ENCODE data around the gene NUDT13. TPM values are rescaled to one million over a fixed set of nuclear protein-coding genes. Genes with fewer than 3 reads are reported as not detected.

Gene NUDT13
- total RNA-seq, 1 experiment from 2014 or later = 1.5 TPM

- H3K9me3 ChIP-seq (ENCODE audit: control insufficient read depth, low read depth, low read length) = no peaks in the 10 kb centered on the region
- H2BK20ac ChIP-seq (ENCODE audit: low read depth, low read length, poor library complexity, severe bottlenecking) = no peak overlapping the region
- Mint-ChIP-seq H3K27me3 (ENCODE audit: low read depth) (no peaks in the 10 kb centered on the region), H3K36me3 (ENCODE audit: insufficient read depth in 1 of 3, low read depth in 3 of 3) (peaks cover 16 to 60% (median 46%) of the 10 kb centered on the region in 3 experiments; a peak in 6 of 7 replicates), H3K9me3 (no peaks in the 10 kb centered on the region), H3K4me1 (no peaks in the 10 kb centered on the region), H3K27ac (no peak overlapping the region), H3K4me3 (no peak overlapping the region)
- no peak overlapping the region for H3K23ac ChIP-seq (ENCODE audit: insufficient read length, low read depth, low read length)
- H2BK120ac ChIP-seq (ENCODE audit: low read depth, low read length, poor library complexity, severe bottlenecking) = no peak overlapping the region
- no peak overlapping the region for H2AFZ ChIP-seq (ENCODE audit: low read length)
- no peak overlapping the region for H3K4me2 ChIP-seq (ENCODE audit: insufficient read depth, insufficient read length, low read length)
- H3K79me2 ChIP-seq (ENCODE audit: insufficient read depth, low read length) = no peaks in the 10 kb centered on the region
- H3K14ac ChIP-seq (ENCODE audit: insufficient read depth, low read length) = no peak overlapping the region
- no peaks in the 10 kb centered on the region for H3K4me1 ChIP-seq (ENCODE audit: insufficient read depth, low read length)
- H2BK5ac ChIP-seq (ENCODE audit: insufficient read length, low read length) = no peak overlapping the region
- TF ChIP-seq, protein P1, sequence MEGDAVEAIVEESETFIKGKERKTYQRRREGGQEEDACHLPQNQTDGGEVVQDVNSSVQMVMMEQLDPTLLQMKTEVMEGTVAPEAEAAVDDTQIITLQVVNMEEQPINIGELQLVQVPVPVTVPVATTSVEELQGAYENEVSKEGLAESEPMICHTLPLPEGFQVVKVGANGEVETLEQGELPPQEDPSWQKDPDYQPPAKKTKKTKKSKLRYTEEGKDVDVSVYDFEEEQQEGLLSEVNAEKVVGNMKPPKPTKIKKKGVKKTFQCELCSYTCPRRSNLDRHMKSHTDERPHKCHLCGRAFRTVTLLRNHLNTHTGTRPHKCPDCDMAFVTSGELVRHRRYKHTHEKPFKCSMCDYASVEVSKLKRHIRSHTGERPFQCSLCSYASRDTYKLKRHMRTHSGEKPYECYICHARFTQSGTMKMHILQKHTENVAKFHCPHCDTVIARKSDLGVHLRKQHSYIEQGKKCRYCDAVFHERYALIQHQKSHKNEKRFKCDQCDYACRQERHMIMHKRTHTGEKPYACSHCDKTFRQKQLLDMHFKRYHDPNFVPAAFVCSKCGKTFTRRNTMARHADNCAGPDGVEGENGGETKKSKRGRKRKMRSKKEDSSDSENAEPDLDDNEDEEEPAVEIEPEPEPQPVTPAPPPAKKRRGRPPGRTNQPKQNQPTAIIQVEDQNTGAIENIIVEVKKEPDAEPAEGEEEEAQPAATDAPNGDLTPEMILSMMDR (conservative IDR thresholded peaks at IDR 0.05) = no peak
- H3K23me2 ChIP-seq (ENCODE audit: insufficient read length, low read depth, low read length, poor library complexity, severe bottlenecking) = no peaks in the 10 kb centered on the region
- no peak overlapping the region for H3K9ac ChIP-seq (ENCODE audit: extremely low read depth, insufficient read length, low read length)
- H2AK5ac ChIP-seq (ENCODE audit: insufficient read length, low read length) = no peak overlapping the region
- DNase-seq = no peak
- H3T11ph ChIP-seq (ENCODE audit: low read length) = no peak overlapping the region
- H3K27ac ChIP-seq (ENCODE audit: insufficient read length, low read depth, low read length) = no peak overlapping the region
- no peak overlapping the region for H2BK12ac ChIP-seq (ENCODE audit: insufficient read length, low read depth, low read length)
- H3K56ac ChIP-seq (ENCODE audit: insufficient read length, low read depth, low read length) = no peak overlapping the region
- H4K8ac ChIP-seq (replicated peaks; ENCODE audit: insufficient read length, low read depth, low read length) = no peak overlapping the region
- no peak overlapping the region for H3K18ac ChIP-seq (ENCODE audit: insufficient read length, low read depth, low read length)
- H3K27me3 ChIP-seq (ENCODE audit: insufficient read depth, low read length) = no peaks in the 10 kb centered on the region
- no CpG with 5 or more reads among the region's 2 CpGs for WGBS (ENCODE audit: extremely low coverage, insufficient read length, low lambda C conversion rate)
- no peak overlapping the region for H4K91ac ChIP-seq (ENCODE audit: insufficient read length, low read depth, low read length)
- no peak overlapping the region for H4K5ac ChIP-seq (ENCODE audit: insufficient read length, low read depth, low read length)
- H3K79me1 ChIP-seq (ENCODE audit: insufficient read depth, low read depth, low read length, poor library complexity, severe bottlenecking) = peaks cover 3% of the 10 kb centered on the region
- H2BK15ac ChIP-seq (ENCODE audit: low read depth, low read length) = no peak overlapping the region
- no peak overlapping the region for H3K4ac ChIP-seq (ENCODE audit: low read depth, low read length)
- no peaks in the 10 kb centered on the region for H4K20me1 ChIP-seq (ENCODE audit: control insufficient read depth, insufficient read depth, insufficient read length)
These were observed 21.8 kb downstream of the NUDT13 start for GRCh38 chr10:73131913-73132686.

All from H9 (cell line).